Measurements from ENCODE around the gene PPM1H.
"Not testable (repeated sequence)": the region's sequence is repeated elsewhere in the genome, so short reads cannot be mapped to it uniquely, and the experiment has no call there.

DNA sequence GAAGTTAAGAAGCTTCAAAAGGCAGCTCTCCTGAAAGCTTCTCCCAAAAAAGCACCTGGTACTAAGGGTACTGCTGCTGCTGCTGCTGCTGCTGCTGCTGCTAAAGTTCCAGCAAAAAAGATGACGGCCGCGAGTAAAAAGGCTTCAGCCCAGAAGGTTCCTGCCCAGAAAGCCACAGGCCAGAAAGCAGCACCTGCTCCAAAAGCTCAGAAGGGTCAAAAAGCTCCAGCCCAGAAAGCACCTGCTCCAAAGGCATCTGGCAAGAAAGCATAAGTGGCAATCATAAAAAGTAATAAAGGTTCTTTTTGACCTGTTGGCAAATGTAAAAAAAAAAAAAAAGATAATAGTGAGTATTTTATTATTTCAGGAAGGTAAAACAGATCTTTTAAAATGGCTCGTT, 30.8 kb upstream of the PPM1H start:
- not testable (repeated sequence) for TF ChIP-seq SMC3 (IDR thresholded peaks at IDR 0.05; ENCODE audit: low read depth, low read length); RFX5 (IDR thresholded peaks at IDR 0.05; ENCODE audit: low read length); MAX (IDR thresholded peaks at IDR 0.05; ENCODE audit: low read depth); TAF1 (IDR thresholded peaks at IDR 0.05; ENCODE audit: borderline replicate concordance, low read depth, low read length)
- TF ChIP-seq, protein P1, sequence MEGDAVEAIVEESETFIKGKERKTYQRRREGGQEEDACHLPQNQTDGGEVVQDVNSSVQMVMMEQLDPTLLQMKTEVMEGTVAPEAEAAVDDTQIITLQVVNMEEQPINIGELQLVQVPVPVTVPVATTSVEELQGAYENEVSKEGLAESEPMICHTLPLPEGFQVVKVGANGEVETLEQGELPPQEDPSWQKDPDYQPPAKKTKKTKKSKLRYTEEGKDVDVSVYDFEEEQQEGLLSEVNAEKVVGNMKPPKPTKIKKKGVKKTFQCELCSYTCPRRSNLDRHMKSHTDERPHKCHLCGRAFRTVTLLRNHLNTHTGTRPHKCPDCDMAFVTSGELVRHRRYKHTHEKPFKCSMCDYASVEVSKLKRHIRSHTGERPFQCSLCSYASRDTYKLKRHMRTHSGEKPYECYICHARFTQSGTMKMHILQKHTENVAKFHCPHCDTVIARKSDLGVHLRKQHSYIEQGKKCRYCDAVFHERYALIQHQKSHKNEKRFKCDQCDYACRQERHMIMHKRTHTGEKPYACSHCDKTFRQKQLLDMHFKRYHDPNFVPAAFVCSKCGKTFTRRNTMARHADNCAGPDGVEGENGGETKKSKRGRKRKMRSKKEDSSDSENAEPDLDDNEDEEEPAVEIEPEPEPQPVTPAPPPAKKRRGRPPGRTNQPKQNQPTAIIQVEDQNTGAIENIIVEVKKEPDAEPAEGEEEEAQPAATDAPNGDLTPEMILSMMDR (IDR thresholded peaks at IDR 0.05) = not testable (repeated sequence)
